Measurements from ENCODE around the gene MCU.

Gene MCU

GRCh38 chr10:72810976-72811375 is 119.0 kb downstream of the MCU start:
- DNase-seq, result no peak

DNA sequence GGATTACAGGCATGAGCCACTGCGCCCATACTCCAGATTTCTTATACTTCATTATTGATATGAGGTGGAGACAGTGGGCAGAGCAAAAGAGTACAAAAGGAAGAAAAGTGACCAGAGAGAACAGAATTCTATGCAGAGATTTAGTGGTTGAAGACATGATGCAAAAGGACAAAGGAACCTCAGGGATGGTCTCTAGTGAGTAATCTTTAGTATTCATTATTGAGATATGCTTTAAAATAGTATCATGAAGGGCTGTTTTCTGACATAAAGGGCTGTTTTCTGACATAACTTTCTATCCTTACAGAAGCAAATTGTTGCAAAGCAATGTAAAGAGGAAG is 120.4 kb downstream of the MCU start:
- DNase-seq, result no peak

DNA sequence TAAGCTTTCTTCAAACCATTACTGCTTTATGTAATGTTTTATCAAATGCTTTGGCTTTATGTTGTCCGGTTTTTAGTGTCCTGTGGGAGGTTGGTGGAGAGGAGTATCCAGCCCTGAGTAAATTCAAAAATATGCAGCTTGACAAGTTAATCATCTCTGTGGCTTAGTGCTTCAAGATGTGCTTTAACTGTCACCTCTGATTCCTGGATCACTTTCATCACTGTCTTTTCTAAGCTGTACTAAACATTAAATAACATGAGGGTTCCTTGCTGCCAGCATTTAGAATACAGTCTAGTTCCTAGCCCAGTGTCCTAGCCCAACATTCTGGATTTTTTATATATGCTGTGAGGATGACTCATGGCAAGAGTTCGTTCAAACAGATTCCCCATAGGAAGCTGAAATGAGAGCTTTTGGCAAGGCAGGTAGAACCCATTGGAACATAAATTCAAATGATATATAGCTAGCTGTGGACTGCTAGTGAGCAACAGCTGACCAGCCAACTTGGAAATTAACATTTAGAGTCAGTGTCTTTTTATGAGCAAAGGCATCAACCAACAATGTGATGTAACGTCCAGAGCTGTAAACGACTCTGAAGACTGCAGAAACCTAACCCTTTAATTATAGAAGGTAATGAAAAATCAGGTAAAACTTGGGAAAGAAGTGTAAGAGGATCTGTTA is 120.9 kb downstream of the MCU start:
- peak; percentile 27 for DNase-seq

DNA sequence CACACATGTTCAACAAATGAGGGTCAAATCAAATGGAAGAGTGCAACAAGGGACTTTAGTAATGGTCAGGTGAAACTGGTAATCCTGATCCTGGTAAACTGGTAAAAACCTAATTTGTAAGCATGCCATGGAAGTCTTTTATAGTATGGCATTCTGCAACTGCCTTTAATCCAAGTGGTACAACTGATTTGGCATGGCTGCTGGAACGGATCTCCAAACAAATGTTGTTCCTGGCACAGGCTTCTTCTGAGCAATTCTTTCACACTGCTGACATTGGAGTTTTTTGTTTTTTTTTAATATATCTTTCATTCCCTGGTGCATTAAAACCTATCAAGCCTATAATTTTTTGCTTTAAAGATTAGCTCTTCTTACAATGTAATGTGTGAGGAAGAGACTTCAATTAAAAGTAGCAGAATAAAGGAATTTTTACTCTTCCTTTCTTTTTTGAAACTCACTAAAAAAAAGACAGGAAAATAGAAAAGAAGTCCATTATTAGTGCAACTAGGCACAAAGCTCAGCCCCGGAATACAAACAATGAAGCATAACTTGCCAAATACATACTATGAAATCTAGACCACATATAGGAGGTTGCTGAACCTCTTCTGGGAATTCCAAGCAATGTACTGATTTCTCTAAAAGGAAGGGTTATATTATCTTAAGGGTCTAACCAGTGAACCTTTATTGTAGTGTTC is 122.3 kb downstream of the MCU start:
- no peak for DNase-seq

- no peak for DNase-seq
Observed at GRCh38 chr10:72816565-72816964, 124.6 kb downstream of the MCU start.

GRCh38 chr10:72818076-72818475 is 126.1 kb downstream of the MCU start:
- no peak for DNase-seq

GRCh38 chr10:72819053-72819452 is 127.1 kb downstream of the MCU start:
- DNase-seq, result peak; percentile 49

- DNase-seq, result no peak
Observed at GRCh38 chr10:72821606-72822005, 129.7 kb downstream of the MCU start.

DNA sequence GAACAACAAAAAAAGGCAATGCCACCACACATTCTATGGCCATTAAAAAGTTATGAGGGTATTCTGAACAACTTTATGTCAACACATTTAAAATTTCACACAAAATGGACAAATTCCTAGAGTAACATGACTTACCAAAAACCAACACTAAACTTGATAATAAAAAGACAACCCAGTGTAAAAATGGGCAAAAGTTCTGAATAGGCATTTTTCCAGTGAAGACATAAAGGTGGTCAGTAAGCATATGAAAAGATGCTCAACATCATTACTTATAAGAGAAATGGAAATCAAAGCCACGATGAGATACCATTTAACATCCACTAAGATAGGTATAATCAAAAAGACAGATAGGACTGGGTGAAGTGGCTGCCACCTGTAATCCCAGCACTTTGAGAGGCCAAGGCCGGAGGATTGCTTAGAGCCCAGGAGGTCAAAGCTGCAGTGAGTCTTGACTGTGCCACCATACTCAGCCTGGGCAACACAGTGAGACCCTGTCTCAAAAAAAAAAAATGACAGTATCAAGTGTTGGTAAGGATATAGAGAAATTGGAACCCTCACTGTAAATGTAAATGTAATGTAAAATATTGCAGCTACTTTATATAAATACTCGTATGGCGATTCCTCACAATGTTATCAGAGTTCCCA is 130.5 kb downstream of the MCU start:
- DNase-seq, result no peak

DNA sequence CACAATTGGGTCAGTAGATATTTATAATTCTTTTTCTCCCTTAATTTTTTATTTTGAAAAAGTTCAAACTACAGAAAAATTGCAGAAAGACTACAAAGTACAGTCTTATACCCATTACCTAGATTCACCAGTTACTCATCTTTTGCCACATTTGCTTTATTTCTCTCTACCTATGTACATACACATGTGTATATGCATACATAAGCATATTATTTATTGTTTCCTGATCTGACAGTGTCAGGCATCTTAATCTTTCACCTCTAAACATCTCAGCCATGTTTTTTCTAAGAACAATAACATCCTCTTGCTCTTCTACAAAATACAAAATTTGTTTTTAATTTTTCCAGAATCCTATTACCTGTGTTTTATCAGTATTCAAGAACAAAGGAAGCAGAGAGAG is 133.2 kb downstream of the MCU start:
- DNase-seq, result no peak

DNA sequence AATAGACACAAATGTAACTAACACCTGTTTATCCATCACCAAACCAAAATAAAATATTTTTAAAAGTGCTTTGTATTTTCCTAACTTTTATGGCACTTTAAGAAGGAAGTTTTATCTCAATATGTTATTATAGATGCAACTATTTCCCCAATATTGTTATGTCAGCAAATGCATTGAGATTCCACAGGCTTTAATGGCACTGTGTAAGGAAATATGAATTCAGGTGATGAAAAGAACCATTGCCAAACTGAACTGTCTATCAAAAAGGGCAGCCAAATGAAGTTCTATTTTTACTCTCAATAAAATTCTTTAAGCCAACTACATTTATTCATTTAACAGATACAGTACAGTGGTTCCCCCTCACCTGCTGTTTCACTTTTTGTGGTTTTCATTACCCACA is 134.4 kb downstream of the MCU start:
- DNase-seq, result no peak

GRCh38 chr10:72828294-72828693 is 136.4 kb downstream of the MCU start:
- DNase-seq, result no peak

- no peak for DNase-seq
Observed at GRCh38 chr10:72830625-72831024, 138.7 kb downstream of the MCU start.

DNA sequence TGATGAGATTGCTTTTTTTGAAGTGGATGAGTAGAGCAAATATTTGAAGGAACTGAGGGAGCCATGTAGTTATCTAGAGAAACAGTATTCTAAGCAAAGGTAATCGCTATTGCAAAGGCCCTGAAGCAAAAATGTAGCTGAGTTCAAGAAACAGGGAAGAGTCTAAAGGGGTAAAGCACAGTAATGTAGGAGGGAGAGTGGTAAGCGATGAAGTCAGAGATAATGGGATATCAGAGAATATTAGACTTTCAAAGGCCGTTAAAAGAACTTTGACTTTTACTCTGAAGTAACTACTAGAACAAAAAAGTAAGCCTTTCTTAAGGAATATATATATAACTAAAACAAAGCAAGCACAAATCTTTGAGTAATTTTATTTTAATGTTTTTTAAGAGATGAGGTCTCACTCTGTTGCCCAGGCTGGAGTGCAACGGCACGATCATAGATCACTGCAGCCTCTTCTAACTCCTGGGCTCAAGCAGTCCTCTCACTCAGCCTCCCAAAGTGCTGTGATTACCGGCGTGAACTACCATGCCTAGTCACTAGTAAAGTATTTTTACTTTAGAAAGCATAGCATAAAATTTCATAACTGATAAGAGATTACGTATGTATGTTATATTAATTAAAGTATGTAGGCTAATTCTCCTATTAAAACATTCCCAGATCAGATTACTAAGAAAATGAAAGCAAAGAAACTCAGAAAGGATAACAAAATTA is 139.9 kb downstream of the MCU start:
- no peak for DNase-seq

DNA sequence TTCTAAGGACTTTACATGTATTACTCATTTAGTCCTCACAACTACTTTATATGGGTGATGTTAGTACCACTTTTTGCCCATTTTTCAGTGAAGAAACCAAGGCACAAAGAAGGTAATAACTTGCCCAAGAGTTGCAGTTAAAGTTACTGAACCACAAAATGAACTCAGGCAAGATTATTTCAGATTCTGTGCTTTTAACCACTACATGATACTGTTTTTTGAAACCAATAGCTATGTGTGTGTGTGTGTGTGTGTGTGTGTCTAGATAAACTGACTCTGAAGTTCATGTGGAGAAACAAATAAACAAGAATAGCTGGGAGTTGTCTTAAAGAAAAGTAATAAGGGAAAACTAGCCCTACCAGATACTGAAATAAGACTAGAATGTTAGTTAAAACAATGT is 140.8 kb downstream of the MCU start:
- no peak for DNase-seq

GRCh38 chr10:72834183-72834825 is 142.4 kb downstream of the MCU start:
- DNase-seq, result peak; percentile 87

- DNase-seq, result no peak
Observed at GRCh38 chr10:72840319-72840718, 148.4 kb downstream of the MCU start.

DNA sequence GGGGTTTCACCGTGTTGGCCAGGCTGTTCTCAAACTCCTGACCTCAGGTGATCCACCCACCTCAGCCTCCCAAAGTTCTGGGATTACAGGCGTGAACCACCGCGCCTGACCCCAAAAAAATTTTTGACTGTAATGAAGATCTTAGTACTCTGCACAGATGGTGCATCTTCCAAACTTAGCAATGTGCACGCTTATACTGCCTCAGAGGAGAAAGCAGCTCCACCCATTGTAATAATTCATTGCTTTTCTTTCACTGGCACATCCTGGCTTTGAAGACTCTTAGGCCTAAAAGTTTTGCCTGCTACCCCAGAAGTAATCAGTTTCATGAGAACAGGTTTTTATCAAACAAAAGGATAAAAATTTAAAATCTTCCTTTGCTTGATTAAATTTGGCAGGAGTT is 149.5 kb downstream of the MCU start:
- DNase-seq, result no peak

GRCh38 chr10:72842164-72842563 is 150.2 kb downstream of the MCU start:
- no peak for DNase-seq

DNA sequence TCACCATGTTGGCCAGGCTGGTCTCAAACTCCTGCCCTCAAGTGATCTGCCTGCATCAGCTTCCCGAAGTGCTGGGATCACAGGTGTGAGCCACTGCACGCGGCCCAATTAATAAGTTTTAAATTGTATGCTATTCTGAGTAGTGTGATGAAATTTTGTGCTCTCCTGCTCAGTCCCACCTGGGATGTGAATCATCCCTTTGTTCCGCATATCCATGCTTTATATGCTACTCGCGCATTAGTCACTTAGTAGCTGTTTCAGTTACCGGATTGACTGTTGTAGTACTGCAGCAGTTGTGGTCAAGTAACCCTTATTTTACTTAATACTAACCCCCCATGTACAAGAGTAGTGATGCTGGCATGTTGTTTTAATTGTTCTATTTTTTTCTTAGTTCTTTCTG is 154.3 kb downstream of the MCU start:
- no peak for DNase-seq

GRCh38 chr10:72847681-72848080 is 155.7 kb downstream of the MCU start:
- DNase-seq, result no peak

- no peak for DNase-seq
Observed at GRCh38 chr10:72850861-72851260, 158.9 kb downstream of the MCU start.

GRCh38 chr10:72851509-72851908 is 159.6 kb downstream of the MCU start:
- no peak for DNase-seq
